CD4-positive, CD25-positive, alpha-beta regulatory T cell (primary cell): Measurements from ENCODE around the gene ITPR2. TPM values are rescaled to one million over a fixed set of nuclear protein-coding genes. Genes with fewer than 3 reads are reported as not detected.
A peak's percentile ranks its signal among the peaks of the same experiment; 100 is the strongest.
"Not testable (repeated sequence)": the region's sequence is repeated elsewhere in the genome, so short reads cannot be mapped to it uniquely, and the experiment has no call there.

ENCODE experiments used
- ATAC-seq, 2 donors: fragments of 150-1000 bp; cut with Tn5 transposase; one replicate each; pipeline ENCODE4 v1.10.0; 2021; ENCODE audit warnings: low read depth in 2 of 2, moderate number of reproducible peaks in 2 of 2, moderate library complexity in 1 of 2
- DNase-seq, 3 donors: peaks; one replicate each; pipeline versions ENCODE4 v3.0.0 to v3.0.0-alpha.2; 2012 to 2022; ENCODE audit warnings: mixed read lengths in 1 of 3
- H3K27ac ChIP-seq: one replicate; pipeline ENCODE4 v1.7.0; 2013; ENCODE audit warnings: mild to moderate bottlenecking, low read length; ENCODE audit not compliant: insufficient read depth, poor library complexity, severe bottlenecking
- H3K27me3 ChIP-seq: one replicate; pipeline ENCODE4 v1.7.0; 2013; ENCODE audit warnings: low read length; ENCODE audit not compliant: control insufficient read depth, insufficient read depth
- H3K36me3 ChIP-seq: one replicate; pipeline ENCODE4 v1.7.0; 2013; ENCODE audit warnings: mild to moderate bottlenecking, low read length, moderate library complexity; ENCODE audit not compliant: control insufficient read depth, insufficient read depth
- H3K4me1 ChIP-seq: 2 replicates; pipeline ENCODE4 v1.7.0; 2013; ENCODE audit warnings: mild to moderate bottlenecking, low read length; ENCODE audit not compliant: insufficient read depth, control insufficient read depth, poor library complexity, severe bottlenecking
- H3K4me3 ChIP-seq: one replicate; pipeline ENCODE4 v1.7.0; 2013; ENCODE audit warnings: low read depth, mild to moderate bottlenecking, low read length, moderate library complexity
- H3K9me3 ChIP-seq, 2 experiments: 1 replicate in 1 of 2; 2 replicates in 1 of 2; pipeline ENCODE4 v1.7.0; 2013; ENCODE audit warnings: low read length in 2 of 2, mild to moderate bottlenecking in 1 of 2, moderate library complexity in 1 of 2; ENCODE audit not compliant: control insufficient read depth in 2 of 2
- H3K27ac Mint-ChIP-seq, 3 donors: one replicate each; pipeline ENCODE4 v1.8.0; 2020 to 2022; ENCODE audit warnings: mild to moderate bottlenecking in 3 of 3, mixed read lengths in 3 of 3, moderate library complexity in 2 of 3
- H3K27me3 Mint-ChIP-seq: one replicate; pipeline ENCODE4 v1.8.0; 2022; ENCODE audit warnings: mild to moderate bottlenecking, mixed read lengths
- H3K36me3 Mint-ChIP-seq: one replicate; pipeline ENCODE4 v1.8.0; 2020; ENCODE audit warnings: mixed read lengths
- H3K4me1 Mint-ChIP-seq, 4 donors: one replicate each; pipeline ENCODE4 v1.8.0; 2020 to 2022; ENCODE audit warnings: mixed read lengths in 4 of 4, mild to moderate bottlenecking in 1 of 4
- H3K4me3 Mint-ChIP-seq, 4 donors: one replicate each; pipeline ENCODE4 v1.8.0; 2020 to 2022; ENCODE audit warnings: mild to moderate bottlenecking in 4 of 4, mixed read lengths in 4 of 4, moderate library complexity in 3 of 4
- H3K9me3 Mint-ChIP-seq, 7 donors: one replicate each; pipeline ENCODE4 v1.8.0; 2020 to 2022; ENCODE audit warnings: mixed read lengths in 7 of 7, mild to moderate bottlenecking in 3 of 7, moderate library complexity in 2 of 7
- polyA plus RNA-seq, 4 donors: library from polyadenylated mRNA; unstranded; fragments of 300-500 nt; fragmentation: Illumina TruSeq; gene quantifications; one replicate each; pipeline ENCODE4 v1.2.3, GENCODE V29; 2021
- total RNA-seq: library from RNA; stranded (reverse); gene quantifications from one replicate; pipeline ENCODE4 v1.2.3, GENCODE V29; 2022

ITPR2 gene
- total and polyA plus RNA-seq, 5 donors from 2014 or later, result 9.9 to 54.1 (median 11.7) TPM

DNA sequence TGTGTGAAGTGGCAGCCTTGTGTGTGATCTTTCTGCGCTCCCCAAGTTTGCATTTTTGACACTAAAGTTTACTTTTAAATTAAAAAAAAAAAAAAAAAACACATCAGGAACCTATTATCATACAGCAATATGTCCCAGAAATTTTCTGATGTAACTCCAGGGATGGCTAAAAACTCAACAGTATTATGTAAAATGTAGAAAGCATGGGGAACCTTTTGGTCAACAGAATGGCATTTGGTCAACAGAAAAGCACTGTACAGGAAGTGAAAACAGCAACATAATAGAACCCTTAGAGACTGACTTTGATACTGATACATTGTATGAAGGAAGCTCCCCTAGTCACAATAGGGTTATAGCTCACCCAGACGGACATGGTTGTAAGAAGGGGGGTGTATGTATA, 224.3 kb downstream of the ITPR2 start:
- ATAC-seq (no peak), DNase-seq (no peak)
- no peak overlapping the region for H3K27ac ChIP-seq
- no peak overlapping the region for H3K4me3 ChIP-seq
- peaks cover 3% of the 10 kb centered on the region for H3K36me3 ChIP-seq
- Mint-ChIP-seq H3K36me3 (peaks cover 30% of the 10 kb centered on the region), H3K9me3 (peaks cover 0 to 1% (median 0%) of the 10 kb centered on the region in 7 donors), H3K4me3 (no peak overlapping the region), H3K27ac (no peak overlapping the region), H3K4me1 (peaks cover 0 to 2% (median 0%) of the 10 kb centered on the region in 4 donors), H3K27me3 (no peaks in the 10 kb centered on the region)
- no peaks in the 10 kb centered on the region for H3K9me3 ChIP-seq
- no peaks in the 10 kb centered on the region for H3K27me3 ChIP-seq
- no peaks in the 10 kb centered on the region for H3K4me1 ChIP-seq

GRCh38 chr12:26608273-26608672, 224.7 kb downstream of the ITPR2 start:
- peaks cover 0 to 1% (median 0%) of the 10 kb centered on the region in 7 donors for H3K9me3 Mint-ChIP-seq
- Histone ChIP-seq H3K9me3 (no peaks in the 10 kb centered on the region), H3K4me3 (no peak overlapping the region), H3K27ac (no peak overlapping the region), H3K4me1 (no peaks in the 10 kb centered on the region), H3K36me3 (peaks cover 3% of the 10 kb centered on the region), H3K27me3 (no peaks in the 10 kb centered on the region)
- peaks cover 0 to 2% (median 0%) of the 10 kb centered on the region in 4 donors for H3K4me1 Mint-ChIP-seq
- peaks cover 30% of the 10 kb centered on the region for H3K36me3 Mint-ChIP-seq
- no peaks in the 10 kb centered on the region for H3K27me3 Mint-ChIP-seq
- no peak overlapping the region for H3K27ac Mint-ChIP-seq
- H3K4me3 Mint-ChIP-seq, result no peak overlapping the region
- DNase-seq (no peak), ATAC-seq (no peak)

DNA sequence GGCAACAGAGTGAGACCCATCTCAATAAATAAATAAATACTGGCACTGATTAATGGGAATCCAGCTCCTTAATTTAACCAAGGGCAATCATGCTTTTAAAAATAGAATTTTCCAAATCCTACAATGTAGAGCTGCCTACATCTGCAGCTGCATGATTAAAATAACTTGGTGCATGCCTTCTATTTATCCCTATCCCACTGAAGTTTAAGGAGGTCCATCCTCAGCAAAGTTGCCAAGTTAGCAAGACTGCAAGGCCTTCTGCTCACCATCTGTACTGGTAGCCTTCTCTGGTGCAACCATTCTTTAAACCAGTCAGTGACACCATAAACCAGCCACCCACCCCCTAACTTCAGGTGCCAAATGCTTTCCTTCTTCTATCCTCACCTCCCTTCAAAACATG, 226.1 kb downstream of the ITPR2 start:
- H3K27me3 Mint-ChIP-seq, result no peaks in the 10 kb centered on the region
- H3K9me3 Mint-ChIP-seq, result peaks cover 0 to 2% (median 0%) of the 10 kb centered on the region in 7 donors
- no peak overlapping the region for H3K4me3 Mint-ChIP-seq
- peaks cover 0 to 2% (median 0%) of the 10 kb centered on the region in 4 donors for H3K4me1 Mint-ChIP-seq
- ATAC-seq, result no peak
- H3K27ac Mint-ChIP-seq, result no peak overlapping the region
- no peak overlapping the region for H3K27ac ChIP-seq
- H3K4me3 ChIP-seq, result no peak overlapping the region
- no peaks in the 10 kb centered on the region for H3K4me1 ChIP-seq
- DNase-seq, result no peak
- no peaks in the 10 kb centered on the region for H3K9me3 ChIP-seq
- H3K27me3 ChIP-seq, result no peaks in the 10 kb centered on the region
- H3K36me3 Mint-ChIP-seq, result peaks cover 26% of the 10 kb centered on the region
- peaks cover 3% of the 10 kb centered on the region for H3K36me3 ChIP-seq

DNA sequence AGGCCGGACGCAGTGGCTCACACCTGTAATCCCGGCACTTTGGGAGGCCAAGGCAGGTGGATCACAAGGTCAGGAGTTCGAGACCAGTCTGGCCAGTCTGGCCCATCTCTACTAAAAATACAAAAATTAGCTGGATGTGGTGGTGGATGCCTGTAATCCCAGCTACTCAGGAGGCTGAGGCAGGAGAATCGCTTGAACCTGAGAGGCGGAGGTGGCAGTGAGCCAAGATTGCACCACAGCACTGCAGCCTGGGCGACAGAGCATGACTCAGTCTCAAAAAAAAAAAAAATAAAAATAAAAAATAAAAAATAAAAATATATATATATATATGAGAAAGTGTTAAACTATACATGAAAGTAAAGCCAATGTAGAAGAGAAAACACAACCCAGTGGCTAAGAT, 228.2 kb downstream of the ITPR2 start:
- not testable (repeated sequence) for H3K9me3 ChIP-seq, H3K9me3 Mint-ChIP-seq, H3K4me1 ChIP-seq, H3K27me3 Mint-ChIP-seq, H3K4me3 ChIP-seq, H3K27ac Mint-ChIP-seq, H3K27me3 ChIP-seq, DNase-seq, H3K4me3 Mint-ChIP-seq, H3K4me1 Mint-ChIP-seq, H3K27ac ChIP-seq, ATAC-seq
- H3K36me3 Mint-ChIP-seq, result peaks cover 40% of the 10 kb centered on the region
- H3K36me3 ChIP-seq, result peaks cover 19% of the 10 kb centered on the region

- Histone ChIP-seq H3K4me3 (no peak overlapping the region), H3K27ac (no peak overlapping the region), H3K36me3 (peaks cover 52% of the 10 kb centered on the region), H3K27me3 (no peaks in the 10 kb centered on the region), H3K9me3 (no peaks in the 10 kb centered on the region), H3K4me1 (no peaks in the 10 kb centered on the region)
- Mint-ChIP-seq H3K27me3 (no peaks in the 10 kb centered on the region), H3K36me3 (peaks cover 63% of the 10 kb centered on the region), H3K4me3 (no peak overlapping the region), H3K9me3 (peaks cover 0 to 3% (median 0%) of the 10 kb centered on the region in 7 donors), H3K4me1 (peaks cover 0 to 4% (median 1%) of the 10 kb centered on the region in 4 donors), H3K27ac (no peak overlapping the region)
- no peak for ATAC-seq
- no peak for DNase-seq
These were observed 233.8 kb downstream of the ITPR2 start for GRCh38 chr12:26599096-26599695.

GRCh38 chr12:26595806-26596205, 237.2 kb downstream of the ITPR2 start:
- ATAC-seq (no peak), DNase-seq (no peak)
- Histone ChIP-seq H3K4me3 (no peak overlapping the region), H3K9me3 (no peaks in the 10 kb centered on the region), H3K4me1 (no peaks in the 10 kb centered on the region), H3K36me3 (peaks cover 54% of the 10 kb centered on the region), H3K27me3 (no peaks in the 10 kb centered on the region), H3K27ac (no peak overlapping the region)
- Mint-ChIP-seq H3K36me3 (peaks cover 78% of the 10 kb centered on the region), H3K27ac (no peak overlapping the region), H3K4me1 (peaks cover 0 to 4% (median 1%) of the 10 kb centered on the region in 4 donors), H3K4me3 (no peak overlapping the region), H3K9me3 (peaks cover 0 to 3% (median 0%) of the 10 kb centered on the region in 7 donors), H3K27me3 (no peaks in the 10 kb centered on the region)

GRCh38 chr12:26580619-26581018, 252.4 kb downstream of the ITPR2 start:
- Mint-ChIP-seq H3K4me3 (no peak overlapping the region), H3K27ac (peak overlapping the region in 1 of 3 donors; percentile 30), H3K9me3 (peaks cover 0 to 2% (median 0%) of the 10 kb centered on the region in 7 donors), H3K36me3 (peaks cover 51% of the 10 kb centered on the region), H3K4me1 (peaks cover 7 to 17% (median 12%) of the 10 kb centered on the region in 4 donors), H3K27me3 (no peaks in the 10 kb centered on the region)
- peaks cover 18% of the 10 kb centered on the region for H3K36me3 ChIP-seq
- H3K9me3 ChIP-seq, result no peaks in the 10 kb centered on the region
- no peak for ATAC-seq
- DNase-seq, result no peak
- no peaks in the 10 kb centered on the region for H3K27me3 ChIP-seq
- H3K4me3 ChIP-seq, result no peak overlapping the region
- H3K4me1 ChIP-seq, result peaks cover 6% of the 10 kb centered on the region
- H3K27ac ChIP-seq, result no peak overlapping the region

- peaks cover 20% of the 10 kb centered on the region for H3K36me3 ChIP-seq
- H3K27ac ChIP-seq, result no peak overlapping the region
- peak overlapping the region in 1 of 4 donors; percentile 46 for H3K4me3 Mint-ChIP-seq
- H3K27ac Mint-ChIP-seq, result peak overlapping the region in 2 of 3 donors; percentile 11 to 30
- H3K4me1 ChIP-seq, result peaks cover 6% of the 10 kb centered on the region
- peaks cover 0 to 2% (median 0%) of the 10 kb centered on the region in 7 donors for H3K9me3 Mint-ChIP-seq
- H3K27me3 ChIP-seq, result no peaks in the 10 kb centered on the region
- H3K27me3 Mint-ChIP-seq, result no peaks in the 10 kb centered on the region
- H3K36me3 Mint-ChIP-seq, result peaks cover 73% of the 10 kb centered on the region
- H3K4me3 ChIP-seq, result no peak overlapping the region
- no peak for ATAC-seq
- no peaks in the 10 kb centered on the region for H3K9me3 ChIP-seq
- H3K4me1 Mint-ChIP-seq, result peaks cover 7 to 23% (median 17%) of the 10 kb centered on the region in 4 donors
- DNase-seq, result peak in 1 of 3 donors; percentile 11
These were observed 256.7 kb downstream of the ITPR2 start for GRCh38 chr12:26576266-26576665.
